Measurements from ENCODE around the gene TANC1.
A peak's percentile ranks its signal among the peaks of the same experiment; 100 is the strongest.

TANC1 gene

GRCh38 chr2:158994920-158995676, 26.7 kb downstream of the TANC1 start:
- DNase-seq (ENCODE audit: low spot score), result no peak

GRCh38 chr2:158995677-158996049, 27.2 kb downstream of the TANC1 start:
- no peak for DNase-seq (ENCODE audit: low spot score)

- DNase-seq (ENCODE audit: low spot score), result no peak
These were observed 28.0 kb downstream of the TANC1 start for GRCh38 chr2:158996378-158996993.

- DNase-seq (ENCODE audit: low spot score), result no peak
These were observed 28.8 kb downstream of the TANC1 start for GRCh38 chr2:158997037-158997790.

GRCh38 chr2:158998551-158999248, 30.3 kb downstream of the TANC1 start:
- DNase-seq (ENCODE audit: low spot score), result no peak

- DNase-seq (ENCODE audit: low spot score), result peak; percentile 62
These were observed 31.0 kb downstream of the TANC1 start for GRCh38 chr2:158999458-158999857.

- DNase-seq (ENCODE audit: low spot score), result no peak
These were observed 31.6 kb downstream of the TANC1 start for GRCh38 chr2:159000072-159000471.

GRCh38 chr2:159002462-159003111, 34.1 kb downstream of the TANC1 start:
- DNase-seq (ENCODE audit: low spot score), result no peak

- DNase-seq (ENCODE audit: low spot score), result no peak
These were observed 35.1 kb downstream of the TANC1 start for GRCh38 chr2:159003555-159003954.

- no peak for DNase-seq (ENCODE audit: low spot score)
These were observed 36.4 kb downstream of the TANC1 start for GRCh38 chr2:159004849-159005248.

- no peak for DNase-seq (ENCODE audit: low spot score)
These were observed 41.5 kb downstream of the TANC1 start for GRCh38 chr2:159009940-159010339.

GRCh38 chr2:159010340-159010739, 41.9 kb downstream of the TANC1 start:
- peak; percentile 51 for DNase-seq (ENCODE audit: low spot score)

GRCh38 chr2:159010963-159011362, 42.5 kb downstream of the TANC1 start:
- no peak for DNase-seq (ENCODE audit: low spot score)

- DNase-seq (ENCODE audit: low spot score), result no peak
These were observed 43.7 kb downstream of the TANC1 start for GRCh38 chr2:159012142-159012541.

GRCh38 chr2:159013103-159013502, 44.7 kb downstream of the TANC1 start:
- DNase-seq (ENCODE audit: low spot score), result no peak

- DNase-seq (ENCODE audit: low spot score), result no peak
These were observed 46.7 kb downstream of the TANC1 start for GRCh38 chr2:159015174-159015573.

GRCh38 chr2:159015823-159016222, 47.4 kb downstream of the TANC1 start:
- no peak for DNase-seq (ENCODE audit: low spot score)

GRCh38 chr2:159017837-159018236, 49.4 kb downstream of the TANC1 start:
- DNase-seq (ENCODE audit: low spot score), result no peak

GRCh38 chr2:159019021-159019420, 50.6 kb downstream of the TANC1 start:
- no peak for DNase-seq (ENCODE audit: low spot score)

- no peak for DNase-seq (ENCODE audit: low spot score)
These were observed 53.6 kb downstream of the TANC1 start for GRCh38 chr2:159022019-159022418.

GRCh38 chr2:159026170-159026569, 57.7 kb downstream of the TANC1 start:
- DNase-seq (ENCODE audit: low spot score), result no peak

GRCh38 chr2:159028776-159029175, 60.3 kb downstream of the TANC1 start:
- DNase-seq (ENCODE audit: low spot score), result no peak

Data from kidney tubule cell (primary cell).